Stimulated activated CD4-positive, alpha-beta T cell treated with anti-CD3 and anti-CD28 coated beads, Interleukin-1b, Interleukin-23, amount 100 ng/mL, for 24 hours (primary cell): ENCODE measurements around the gene RUVBL1.

Experiments
- DNase-seq, 4 experiments: peaks; one replicate each; pipeline ENCODE4 v3.0.0-alpha.2; 2020; ENCODE audit warnings: low read depth in 4 of 4, low spot score in 1 of 4

The RUVBL1 gene

GRCh38 chr3:128133273-128133883 is 9.8 kb upstream of the RUVBL1 start:
- no peak for DNase-seq

- no peak for DNase-seq
Observed at GRCh38 chr3:128131897-128132646, 8.5 kb upstream of the RUVBL1 start.

DNA sequence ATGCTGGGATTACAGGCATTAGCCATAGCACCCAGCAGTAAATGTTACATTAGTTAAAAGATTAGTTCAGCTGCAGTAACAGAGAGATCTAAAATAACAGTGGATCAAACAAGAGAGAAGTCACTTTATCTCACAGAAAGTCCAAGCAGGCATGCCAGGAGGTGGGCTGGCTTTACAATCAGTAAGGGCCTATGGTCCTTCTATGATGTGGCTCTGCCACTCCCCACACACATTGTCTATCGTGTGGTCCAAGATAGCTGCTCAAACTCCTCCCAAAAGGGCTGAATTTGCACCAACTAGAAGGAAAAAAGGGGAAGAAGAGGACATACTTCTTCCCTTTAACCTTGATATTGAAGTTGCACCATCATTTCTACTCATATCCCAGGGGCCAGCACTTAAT is 4.6 kb upstream of the RUVBL1 start:
- no peak for DNase-seq

DNA sequence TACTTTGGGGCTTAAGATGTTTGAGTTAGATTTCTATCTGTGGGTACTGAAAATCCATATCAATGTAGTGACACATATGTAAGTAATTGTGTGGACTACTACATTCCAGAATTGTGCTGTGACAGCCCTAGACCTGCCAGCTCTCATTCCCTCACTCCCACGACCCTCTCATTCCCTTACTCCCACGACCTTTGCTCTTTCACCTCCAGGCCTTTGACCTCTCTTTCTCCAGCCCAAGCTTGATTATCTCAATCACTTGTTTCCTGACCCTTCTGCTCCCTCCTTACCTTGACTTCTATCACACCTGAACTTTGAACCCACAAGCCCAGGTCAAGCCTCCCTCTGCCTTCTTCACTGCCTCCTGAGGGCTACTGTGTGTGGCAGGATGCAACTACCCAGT is 3.6 kb upstream of the RUVBL1 start:
- no peak for DNase-seq

- DNase-seq: peak in 2 of 4 experiments; percentile 7 to 8
Observed at GRCh38 chr3:128123156-128123537, 465 bp downstream of the RUVBL1 start.

DNA sequence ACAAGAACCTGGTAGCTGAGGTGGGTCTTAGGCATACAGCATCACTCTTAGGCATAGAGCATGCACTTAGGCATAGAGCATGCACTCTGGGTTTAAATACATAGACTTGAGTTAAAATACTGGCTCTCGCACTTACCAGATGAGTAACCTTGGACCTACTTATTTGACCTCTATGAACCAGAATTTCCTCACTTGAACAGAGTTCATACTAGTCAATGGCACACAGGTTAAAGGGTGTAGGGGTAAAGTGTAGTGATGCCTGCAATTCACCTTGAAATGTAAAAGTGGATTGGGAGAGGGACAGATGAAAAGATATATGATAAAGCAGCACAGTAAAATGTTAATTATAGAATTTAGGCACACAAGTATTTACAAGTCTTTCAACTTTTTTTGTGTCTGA is 1.6 kb downstream of the RUVBL1 start:
- DNase-seq: no peak

- no peak for DNase-seq
Observed at GRCh38 chr3:128113817-128114794, 9.5 kb downstream of the RUVBL1 start.

DNA sequence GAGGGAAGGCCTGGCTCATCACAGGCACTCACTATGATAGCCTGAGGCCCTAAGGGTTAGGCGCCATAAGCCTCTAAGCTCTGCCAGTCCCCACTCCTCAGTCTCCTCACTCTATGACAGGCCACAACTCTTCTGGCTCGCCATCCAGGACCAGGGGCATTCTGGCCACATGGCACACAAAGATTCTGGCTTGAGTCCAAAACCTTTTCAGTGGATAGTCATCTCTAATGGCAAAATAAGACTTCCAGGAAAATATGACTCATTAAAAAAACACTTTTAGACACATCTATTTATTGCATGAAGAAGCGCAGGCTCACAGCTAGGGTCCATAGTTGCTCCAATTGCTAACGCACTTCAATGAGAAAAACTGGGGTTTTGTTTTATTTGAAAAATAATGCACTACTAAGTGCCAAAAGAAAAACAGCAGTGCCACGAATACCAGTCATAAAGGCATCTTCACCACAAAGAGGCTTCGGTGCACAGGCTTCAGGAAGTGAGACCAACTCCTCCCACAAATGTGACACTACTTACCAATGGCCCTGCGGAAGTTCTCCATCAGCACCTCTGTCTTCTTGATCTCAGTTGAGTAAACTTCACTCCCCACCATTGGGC is 11.1 kb downstream of the RUVBL1 start:
- DNase-seq: peak in 2 of 4 experiments; percentile 0 to 22

GRCh38 chr3:128111147-128111546 is 12.5 kb downstream of the RUVBL1 start:
- no peak for DNase-seq

- no peak for DNase-seq
Observed at GRCh38 chr3:128107834-128108233, 15.8 kb downstream of the RUVBL1 start.

- DNase-seq: no peak
Observed at GRCh38 chr3:128103136-128103676, 20.4 kb downstream of the RUVBL1 start.

DNA sequence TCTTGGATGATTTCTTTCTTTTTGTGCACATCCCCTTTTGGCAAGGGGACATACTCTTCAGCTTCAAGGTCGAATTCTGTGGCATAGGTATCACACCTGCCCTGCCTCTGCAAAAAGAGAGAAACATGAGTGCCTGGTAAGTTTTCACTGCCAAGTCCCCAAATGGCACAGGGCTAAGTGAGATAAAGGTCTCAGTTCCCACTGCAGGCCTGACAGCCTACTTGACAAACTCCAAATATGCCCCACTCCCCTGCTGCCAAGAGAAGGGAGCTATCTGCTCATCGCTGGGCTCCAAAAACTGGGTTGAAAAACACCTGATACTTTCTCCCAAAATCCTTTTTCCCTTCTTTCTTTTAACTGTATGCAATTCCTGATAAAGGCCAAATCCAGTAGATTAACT is 23.0 kb downstream of the RUVBL1 start:
- no peak for DNase-seq

DNA sequence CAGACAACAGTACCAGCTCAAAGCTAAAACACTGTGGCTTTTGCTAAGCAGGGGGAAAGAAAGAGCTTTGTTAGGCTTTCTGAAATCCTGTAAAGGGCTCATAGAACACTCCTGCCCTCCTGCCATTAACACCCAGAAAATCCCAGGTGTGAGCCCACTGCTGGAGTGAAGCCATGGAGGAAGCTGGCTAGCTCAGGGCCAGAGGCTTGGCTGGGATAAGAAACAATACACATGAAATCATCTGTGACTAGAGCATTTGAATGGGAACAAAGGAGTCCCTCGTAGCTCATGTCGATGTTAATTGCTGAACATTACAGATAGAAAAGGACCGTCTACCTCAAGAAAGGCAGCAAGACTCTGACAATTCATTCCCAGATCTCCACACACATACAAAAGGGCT is 23.5 kb downstream of the RUVBL1 start:
- no peak for DNase-seq

- no peak for DNase-seq
Observed at GRCh38 chr3:128098234-128098633, 25.4 kb downstream of the RUVBL1 start.

GRCh38 chr3:128095222-128095703 is 28.3 kb downstream of the RUVBL1 start:
- DNase-seq: peak; percentile 39 to 58 (median 56)

- DNase-seq: no peak
Observed at GRCh38 chr3:128094295-128095151, 29.1 kb downstream of the RUVBL1 start.

GRCh38 chr3:128091586-128091985 is 32.0 kb downstream of the RUVBL1 start:
- no peak for DNase-seq

GRCh38 chr3:128089135-128089534 is 34.5 kb downstream of the RUVBL1 start:
- no peak for DNase-seq

DNA sequence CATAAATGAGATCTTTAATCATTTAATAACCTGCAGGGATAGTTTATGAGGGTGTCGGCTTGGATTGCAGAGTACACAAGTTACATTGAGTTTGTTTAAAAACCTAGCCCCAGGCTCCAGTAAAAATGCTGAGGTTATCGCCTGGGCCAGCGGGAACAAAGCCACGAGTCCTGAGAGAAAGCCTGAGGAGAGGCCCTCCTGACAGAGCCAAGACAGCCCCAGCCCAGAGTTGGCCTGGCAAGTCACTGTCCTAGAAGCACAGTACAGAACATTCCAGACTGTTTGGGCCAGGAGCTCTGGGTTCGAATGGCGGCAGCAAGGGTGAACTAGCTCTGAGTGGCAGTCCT is 39.0 kb downstream of the RUVBL1 start:
- no peak for DNase-seq
